AG10803 (cell line): ENCODE data around the gene TRPM3.

Experiments used
- DNase-seq: peaks from one replicate; pipeline ENCODE4 v3.0.0; 2010; ENCODE audit warnings: low read depth
- H3K4me3 ChIP-seq: 2 replicates; pipeline ENCODE4 v1.5.1; 2011; ENCODE audit warnings: mild to moderate bottlenecking, low read length, control low read depth
- TF ChIP-seq, protein P1 (sequence below): conservative IDR thresholded peaks from 2 replicates; pipeline ENCODE4 v1.5.1; 2011; ENCODE audit warnings: mild to moderate bottlenecking, low read length, control low read depth, inconsistent platforms

Gene TRPM3

DNA sequence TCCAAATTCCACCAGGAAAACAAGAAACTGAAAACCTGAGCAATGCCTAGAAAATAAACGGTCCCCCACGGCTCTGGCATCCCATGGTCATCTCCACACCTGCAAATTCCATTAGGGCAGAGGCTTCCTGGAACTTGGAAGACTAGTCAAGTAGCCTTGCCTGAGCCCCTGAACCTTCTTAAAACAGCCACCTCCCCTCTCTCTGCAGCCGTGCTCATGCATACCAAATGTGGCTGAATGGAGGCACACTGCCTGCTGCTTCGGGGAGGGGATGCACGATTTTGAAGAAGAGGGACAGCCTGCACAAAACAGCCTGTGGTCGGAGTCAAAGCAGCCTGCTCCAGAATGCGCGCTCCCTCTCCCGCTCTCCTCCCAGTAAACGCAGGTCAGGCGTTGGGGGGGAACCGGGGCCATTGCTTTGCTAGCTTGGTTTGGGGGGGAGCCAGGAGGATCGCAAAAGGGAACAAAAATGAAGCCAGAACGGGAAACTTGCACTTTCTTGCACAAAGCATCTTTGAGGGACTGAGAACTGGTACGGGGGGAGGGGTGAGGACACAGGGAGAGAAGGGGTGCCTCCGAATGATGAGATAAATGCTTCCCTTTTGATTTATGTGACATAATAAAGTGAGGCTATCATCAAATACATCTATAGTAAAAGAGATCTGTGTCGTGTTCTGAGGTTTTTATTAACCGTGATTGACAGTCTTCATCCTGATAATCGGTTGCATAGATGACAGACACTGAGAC, at the start of gene TRPM3:
Gene TRPM3 (minus strand): TSS at position 347 of the 747 bp plus-strand sequence. CDS start 267 bp downstream, at position 80.
- TF ChIP-seq, protein P1, sequence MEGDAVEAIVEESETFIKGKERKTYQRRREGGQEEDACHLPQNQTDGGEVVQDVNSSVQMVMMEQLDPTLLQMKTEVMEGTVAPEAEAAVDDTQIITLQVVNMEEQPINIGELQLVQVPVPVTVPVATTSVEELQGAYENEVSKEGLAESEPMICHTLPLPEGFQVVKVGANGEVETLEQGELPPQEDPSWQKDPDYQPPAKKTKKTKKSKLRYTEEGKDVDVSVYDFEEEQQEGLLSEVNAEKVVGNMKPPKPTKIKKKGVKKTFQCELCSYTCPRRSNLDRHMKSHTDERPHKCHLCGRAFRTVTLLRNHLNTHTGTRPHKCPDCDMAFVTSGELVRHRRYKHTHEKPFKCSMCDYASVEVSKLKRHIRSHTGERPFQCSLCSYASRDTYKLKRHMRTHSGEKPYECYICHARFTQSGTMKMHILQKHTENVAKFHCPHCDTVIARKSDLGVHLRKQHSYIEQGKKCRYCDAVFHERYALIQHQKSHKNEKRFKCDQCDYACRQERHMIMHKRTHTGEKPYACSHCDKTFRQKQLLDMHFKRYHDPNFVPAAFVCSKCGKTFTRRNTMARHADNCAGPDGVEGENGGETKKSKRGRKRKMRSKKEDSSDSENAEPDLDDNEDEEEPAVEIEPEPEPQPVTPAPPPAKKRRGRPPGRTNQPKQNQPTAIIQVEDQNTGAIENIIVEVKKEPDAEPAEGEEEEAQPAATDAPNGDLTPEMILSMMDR, result no peak
- H3K4me3 ChIP-seq, result no peak within 1 kb of the TSS

DNA sequence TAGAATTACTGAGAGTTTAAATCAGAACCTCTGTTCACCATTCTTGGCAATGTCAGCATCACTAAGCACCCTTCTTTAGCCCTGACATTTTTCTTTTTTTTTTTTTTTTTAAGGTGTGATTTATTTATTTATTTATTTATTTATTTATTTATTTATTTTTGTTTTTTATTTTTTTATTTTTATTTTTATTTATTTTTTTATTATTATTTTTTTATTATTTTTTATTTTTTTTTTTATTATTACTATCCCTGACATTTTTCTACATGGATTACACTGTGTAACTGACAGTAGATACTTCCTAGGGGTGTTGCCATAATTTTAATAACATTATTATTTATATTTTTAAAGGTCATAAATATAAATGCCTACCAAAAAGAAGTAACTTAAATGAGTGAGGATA, 47.0 kb upstream of the TRPM3 start:
- no peak overlapping the region for H3K4me3 ChIP-seq
- TF ChIP-seq, protein P1, result no peak
- no peak for DNase-seq

More for the DNA sequence above, at the start of gene TRPM3:
- no peak for DNase-seq

DNA sequence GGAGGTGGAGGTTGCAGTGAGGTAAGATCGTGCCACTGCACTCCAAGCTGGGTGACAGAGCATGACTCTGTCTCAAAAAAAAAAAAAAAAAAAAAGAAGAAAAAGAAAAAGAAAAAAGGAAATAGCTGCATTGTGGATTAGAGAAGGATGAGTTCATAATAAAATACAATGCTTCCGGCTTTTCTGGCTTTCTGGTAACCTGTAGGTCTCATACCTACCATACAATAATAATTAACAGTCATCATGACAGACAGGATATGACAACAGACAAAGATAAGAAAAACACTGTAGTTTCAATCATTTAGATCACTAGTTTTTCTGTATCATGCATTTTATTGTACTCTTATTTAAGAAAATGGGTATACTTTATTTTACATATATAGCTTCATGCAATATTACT, 40.7 kb upstream of the TRPM3 start:
- DNase-seq, result no peak
- no peak overlapping the region for H3K4me3 ChIP-seq
- TF ChIP-seq, protein P1, result no peak

DNA sequence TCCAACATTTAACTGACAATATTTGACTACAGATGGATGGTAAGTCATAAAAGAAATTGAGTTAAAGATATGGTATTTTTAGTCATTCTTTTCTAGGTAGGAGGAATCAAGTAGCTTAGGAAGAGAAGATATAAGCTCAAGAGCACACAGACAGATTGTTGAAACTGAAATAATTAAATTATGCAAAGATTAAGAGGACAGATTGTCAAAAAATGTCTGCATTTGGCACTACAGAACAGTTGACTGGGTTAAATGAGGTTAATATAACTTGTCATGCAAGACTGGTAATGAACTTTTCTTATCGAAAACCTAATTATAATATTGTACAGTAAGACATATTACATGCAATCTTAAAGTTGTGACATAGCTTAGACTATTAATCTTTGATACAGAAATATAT, 36.3 kb upstream of the TRPM3 start:
- DNase-seq, result no peak
- H3K4me3 ChIP-seq, result no peak overlapping the region
- TF ChIP-seq, protein P1, result no peak

DNA sequence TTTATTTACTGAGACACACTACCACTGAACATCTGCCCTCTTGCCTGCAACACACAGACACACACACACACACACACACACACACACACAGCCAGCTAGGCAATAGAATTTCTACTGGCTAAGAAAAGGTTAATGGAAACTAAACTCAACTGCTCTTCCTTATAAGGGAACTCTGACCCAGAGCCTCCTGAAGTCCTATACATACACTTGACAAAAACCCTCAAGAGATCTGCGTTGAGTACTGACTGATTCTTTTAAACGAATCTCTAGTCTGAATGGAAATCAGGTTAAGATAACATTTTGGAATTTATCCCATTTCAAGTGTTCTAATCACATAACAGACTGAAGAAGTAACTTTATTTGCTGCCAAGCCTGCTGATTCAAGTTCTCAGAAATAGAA, 25.9 kb upstream of the TRPM3 start:
- TF ChIP-seq, protein P1, result no peak
- no peak overlapping the region for H3K4me3 ChIP-seq
- no peak for DNase-seq

DNA sequence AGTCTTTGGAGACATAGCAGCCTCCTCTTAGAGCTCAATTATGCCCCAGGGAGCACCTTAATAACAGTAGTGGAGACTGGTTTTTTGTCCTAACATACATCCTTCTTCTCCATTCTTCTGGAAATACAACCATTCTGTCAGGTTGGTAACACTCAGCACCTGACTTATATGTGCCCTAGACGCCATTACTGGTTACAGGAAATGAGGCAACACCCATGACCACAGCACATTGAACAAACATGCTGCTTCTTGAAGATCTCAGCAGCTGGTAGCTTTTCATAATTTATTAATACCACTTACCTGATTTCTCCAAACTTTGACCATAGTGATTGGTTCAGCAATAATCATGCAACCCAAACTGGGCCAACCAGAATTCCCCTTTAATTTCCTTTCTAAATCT, 25.1 kb upstream of the TRPM3 start:
- TF ChIP-seq, protein P1, result no peak
- H3K4me3 ChIP-seq, result no peak overlapping the region
- no peak for DNase-seq

DNA sequence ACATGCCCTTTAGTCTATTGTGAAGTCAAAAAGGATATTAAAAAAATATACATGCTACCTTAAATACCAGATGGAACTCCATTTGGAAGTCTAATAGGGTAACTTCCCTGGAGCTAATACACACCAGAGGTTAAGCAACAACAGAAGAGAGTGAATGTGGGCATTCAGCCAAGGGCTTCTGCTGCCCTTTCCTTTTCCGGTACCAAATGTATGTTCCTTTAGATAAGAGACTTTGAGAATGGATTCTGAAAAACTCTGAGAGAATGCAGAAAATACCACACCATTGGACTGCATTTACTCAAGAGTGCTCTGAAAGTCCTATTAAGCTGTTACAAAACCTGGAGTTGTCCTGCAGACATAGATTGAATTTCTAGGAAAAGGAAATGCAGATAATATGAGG, 23.8 kb upstream of the TRPM3 start:
- H3K4me3 ChIP-seq, result no peak overlapping the region
- DNase-seq, result no peak
- TF ChIP-seq, protein P1, result no peak
